CD4-positive, alpha-beta T cell (primary cell): ENCODE measurements around the gene CENPI. TPM values are rescaled to one million over a fixed set of nuclear protein-coding genes. Genes with fewer than 3 reads are reported as not detected.

Source experiments
- ATAC-seq: fragments of 200-7000 bp; cut with Tn5 transposase; one replicate; pipeline ENCODE4 v1.10.0; 2022; ENCODE audit warnings: mild to moderate bottlenecking; ENCODE audit not compliant: poor library complexity
- CTCF ChIA-PET: fragments of 350-600 bp; sonication (Branson Sonifier 250); formaldehyde crosslinking; loops from one replicate; lab custom pipeline; 2021; ENCODE audit warnings: antibody characterized with exemption, inconsistent platforms; lab: Charles Lee
- POLR2A ChIA-PET: fragments of 350-600 bp; sonication (Branson Sonifier 250); formaldehyde crosslinking; loops from one replicate; lab custom pipeline; 2021; ENCODE audit warnings: antibody characterized with exemption, inconsistent platforms; lab: Charles Lee
- DNase-seq, 14 experiments: peaks; one replicate each; pipeline ENCODE4 v3.0.0-alpha.2; 2013 to 2020; ENCODE audit warnings: mixed read lengths in 2 of 14
- H3K27ac ChIP-seq, 2 donors: one replicate each; pipeline versions ENCODE4 v1.5.1 to v1.7.0; 2013; ENCODE audit warnings: low read length in 2 of 2, low read depth in 1 of 2, mild to moderate bottlenecking in 1 of 2
- H3K27me3 ChIP-seq, 2 experiments: 1 replicate in 1 of 2; 2 replicates in 1 of 2; pipeline versions ENCODE4 v1.6.1 to v1.7.0; 2013; ENCODE audit warnings: low read length in 2 of 2, control low read depth in 1 of 2, mild to moderate bottlenecking in 1 of 2, moderate library complexity in 1 of 2; ENCODE audit not compliant: insufficient read depth in 2 of 2, control insufficient read depth in 1 of 2
- H3K36me3 ChIP-seq: one replicate; pipeline ENCODE4 v1.6.1; 2013; ENCODE audit warnings: low read length, control low read depth; ENCODE audit not compliant: insufficient read depth
- H3K4me1 ChIP-seq: one replicate; pipeline ENCODE4 v1.6.1; 2013; ENCODE audit warnings: low read length, control low read depth; ENCODE audit not compliant: insufficient read depth
- H3K4me3 ChIP-seq: one replicate; pipeline ENCODE4 v1.5.1; 2013; ENCODE audit warnings: mild to moderate bottlenecking, low read length, moderate library complexity
- H3K9me3 ChIP-seq, 2 experiments: 1 replicate in 1 of 2; 2 replicates in 1 of 2; pipeline versions ENCODE4 v1.6.1 to v1.7.0; 2013; ENCODE audit warnings: low read length in 2 of 2, mild to moderate bottlenecking in 2 of 2, control low read depth in 1 of 2, moderate library complexity in 1 of 2; ENCODE audit not compliant: control insufficient read depth in 1 of 2, insufficient read depth in 1 of 2
- H3K27ac Mint-ChIP-seq: one replicate; pipeline ENCODE4 v1.8.0; 2020; ENCODE audit warnings: mixed read lengths
- H3K27me3 Mint-ChIP-seq: one replicate; pipeline ENCODE4 v1.8.0; 2021; ENCODE audit warnings: mixed read lengths
- H3K36me3 Mint-ChIP-seq: one replicate; pipeline ENCODE4 v1.8.0; 2021; ENCODE audit warnings: low read depth, mixed read lengths
- H3K4me1 Mint-ChIP-seq: one replicate; pipeline ENCODE4 v1.8.0; 2021; ENCODE audit warnings: low read depth, mixed read lengths
- H3K4me3 Mint-ChIP-seq: one replicate; pipeline ENCODE4 v1.8.0; 2020; ENCODE audit warnings: mild to moderate bottlenecking, mixed read lengths
- H3K9me3 Mint-ChIP-seq: one replicate; pipeline ENCODE4 v1.8.0; 2020; ENCODE audit warnings: mixed read lengths
- intact Hi-C, 2 experiments: fragments of 100-400 bp; cut with DNase I in 1 of 2; cut with micrococcal nuclease in 1 of 2; formaldehyde crosslinking; loops; one replicate each; pipeline versions ENCODE4 v1.15.1 to v1.9.0; 2023 to 2025; cut with DNase I, micrococcal nuclease
- polyA plus RNA-seq, 2 donors: library from polyadenylated mRNA; unstranded; fragments of 120-200 nt; gene quantifications; one replicate each; pipeline ENCODE4 v1.2.1, GENCODE V29; 2013
- total RNA-seq, 174 experiments: library from RNA in 2 of 174; stranded (reverse) in 2 of 174; gene quantifications; one replicate each; pipeline ENCODE4 v1.2.3 and lab custom pipeline; 2021 to 2026
- TF ChIP-seq, protein P1 (sequence below): fragments of 200-600 bp; IDR thresholded peaks from one replicate; pipeline ENCODE4 v1.8.0; 2022; ENCODE audit warnings: antibody characterized with exemption, mild to moderate bottlenecking

Gene CENPI, protein sequence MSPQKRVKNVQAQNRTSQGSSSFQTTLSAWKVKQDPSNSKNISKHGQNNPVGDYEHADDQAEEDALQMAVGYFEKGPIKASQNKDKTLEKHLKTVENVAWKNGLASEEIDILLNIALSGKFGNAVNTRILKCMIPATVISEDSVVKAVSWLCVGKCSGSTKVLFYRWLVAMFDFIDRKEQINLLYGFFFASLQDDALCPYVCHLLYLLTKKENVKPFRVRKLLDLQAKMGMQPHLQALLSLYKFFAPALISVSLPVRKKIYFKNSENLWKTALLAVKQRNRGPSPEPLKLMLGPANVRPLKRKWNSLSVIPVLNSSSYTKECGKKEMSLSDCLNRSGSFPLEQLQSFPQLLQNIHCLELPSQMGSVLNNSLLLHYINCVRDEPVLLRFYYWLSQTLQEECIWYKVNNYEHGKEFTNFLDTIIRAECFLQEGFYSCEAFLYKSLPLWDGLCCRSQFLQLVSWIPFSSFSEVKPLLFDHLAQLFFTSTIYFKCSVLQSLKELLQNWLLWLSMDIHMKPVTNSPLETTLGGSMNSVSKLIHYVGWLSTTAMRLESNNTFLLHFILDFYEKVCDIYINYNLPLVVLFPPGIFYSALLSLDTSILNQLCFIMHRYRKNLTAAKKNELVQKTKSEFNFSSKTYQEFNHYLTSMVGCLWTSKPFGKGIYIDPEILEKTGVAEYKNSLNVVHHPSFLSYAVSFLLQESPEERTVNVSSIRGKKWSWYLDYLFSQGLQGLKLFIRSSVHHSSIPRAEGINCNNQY
- total RNA-seq = under 1 TPM; 0.28 to 0.49 TPM
- 0.43 TPM for polyA plus RNA-seq (2013, experiment 1 of 2)
- polyA plus RNA-seq (2013, experiment 2 of 2) = 0.82 TPM
- total RNA-seq (lab: John Stamatoyannopoulos, UW) = 0.27 to 43.2 (median 2.0) reads per million in 172 experiments

DNA sequence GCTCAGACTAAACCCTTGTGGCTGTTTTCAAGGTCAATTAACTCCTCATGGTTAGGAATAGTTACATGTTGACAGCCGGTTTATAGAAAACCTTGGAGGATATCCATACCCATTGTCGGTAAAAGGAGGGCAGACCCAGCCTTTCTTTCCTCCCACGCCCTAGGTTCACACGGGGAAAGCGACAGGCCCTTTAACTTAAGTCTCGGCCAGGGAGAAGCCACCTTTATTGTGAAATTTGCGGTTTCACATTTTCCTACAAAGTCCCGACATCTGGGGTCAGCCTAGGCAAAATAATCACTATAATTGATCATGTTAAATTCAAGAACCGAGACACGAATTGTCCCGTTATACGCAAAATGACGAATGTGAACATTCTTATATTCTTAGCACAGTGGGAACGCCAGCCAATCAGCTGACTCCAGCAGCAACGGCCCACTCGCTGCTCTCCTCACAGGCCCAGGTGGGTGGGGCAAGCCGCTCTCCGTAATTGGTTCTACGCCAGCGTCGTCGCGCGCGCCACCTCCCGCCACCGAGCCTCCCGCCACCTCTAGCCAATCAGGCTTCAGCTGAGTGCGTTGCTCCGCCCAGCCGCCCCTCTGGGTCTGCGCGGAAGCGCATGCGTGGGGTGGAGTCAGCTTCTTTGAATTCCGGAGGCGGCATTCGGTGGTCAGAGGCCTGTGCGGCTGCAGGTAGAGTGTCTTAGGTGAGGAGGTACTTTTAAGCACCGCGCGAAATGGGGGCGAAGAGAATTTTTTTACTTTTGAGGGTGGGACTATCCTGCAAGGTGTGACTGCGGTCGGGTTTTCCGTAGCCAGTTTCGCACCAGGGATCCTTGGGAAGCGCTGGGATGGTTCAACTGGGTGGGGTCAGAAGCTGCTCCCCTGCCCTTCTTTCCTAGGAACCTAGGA, at the start of gene CENPI:
Gene CENPI, plus strand, starts transcription at position 659 of the 908 bp plus-strand sequence. CDS start 2,867 bp downstream, outside the sequence.
- DNase-seq (peak; percentile 86 to 96 (median 91)), ATAC-seq (peak; percentile 99)
- no peaks in the 10 kb centered on the region for H3K27me3 Mint-ChIP-seq
- peak within 1 kb of the TSS; percentile 67 for H3K4me3 ChIP-seq
- no peaks in the 10 kb centered on the region for H3K36me3 ChIP-seq
- peaks cover 22% of the 10 kb centered on the region for H3K4me1 Mint-ChIP-seq
- no peaks in the 10 kb centered on the region for H3K9me3 ChIP-seq
- H3K36me3 Mint-ChIP-seq = peaks cover 4% of the 10 kb centered on the region
- H3K4me3 Mint-ChIP-seq = peak within 1 kb of the TSS; percentile 92
- H3K27ac ChIP-seq = peak within 1 kb of the TSS; percentile 66 to 87
- POLR2A ChIA-PET = interaction anchor here (0.6 to 2.0 kb wide), 6 partner anchors 17 to 834 kb away, joined by 3 to 8 read pairs (median 4); partner anchors contain the start of genes CSTF2, TRMT2B and ZMAT1
- no peaks in the 10 kb centered on the region for H3K27me3 ChIP-seq
- CTCF ChIA-PET = interaction anchor here (0.6 kb wide), 1 partner anchor 59 kb away, joined by 3 read pairs; no protein-coding TSS in a partner anchor
- H3K9me3 Mint-ChIP-seq = no peaks in the 10 kb centered on the region
- H3K4me1 ChIP-seq = peaks cover 7% of the 10 kb centered on the region
- TF ChIP-seq, protein P1, sequence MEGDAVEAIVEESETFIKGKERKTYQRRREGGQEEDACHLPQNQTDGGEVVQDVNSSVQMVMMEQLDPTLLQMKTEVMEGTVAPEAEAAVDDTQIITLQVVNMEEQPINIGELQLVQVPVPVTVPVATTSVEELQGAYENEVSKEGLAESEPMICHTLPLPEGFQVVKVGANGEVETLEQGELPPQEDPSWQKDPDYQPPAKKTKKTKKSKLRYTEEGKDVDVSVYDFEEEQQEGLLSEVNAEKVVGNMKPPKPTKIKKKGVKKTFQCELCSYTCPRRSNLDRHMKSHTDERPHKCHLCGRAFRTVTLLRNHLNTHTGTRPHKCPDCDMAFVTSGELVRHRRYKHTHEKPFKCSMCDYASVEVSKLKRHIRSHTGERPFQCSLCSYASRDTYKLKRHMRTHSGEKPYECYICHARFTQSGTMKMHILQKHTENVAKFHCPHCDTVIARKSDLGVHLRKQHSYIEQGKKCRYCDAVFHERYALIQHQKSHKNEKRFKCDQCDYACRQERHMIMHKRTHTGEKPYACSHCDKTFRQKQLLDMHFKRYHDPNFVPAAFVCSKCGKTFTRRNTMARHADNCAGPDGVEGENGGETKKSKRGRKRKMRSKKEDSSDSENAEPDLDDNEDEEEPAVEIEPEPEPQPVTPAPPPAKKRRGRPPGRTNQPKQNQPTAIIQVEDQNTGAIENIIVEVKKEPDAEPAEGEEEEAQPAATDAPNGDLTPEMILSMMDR = no peak
- peak within 1 kb of the TSS; percentile 95 for H3K27ac Mint-ChIP-seq
- intact Hi-C loops = loop anchor here (2.0 to 5.0 kb wide), 5 partner anchors 45 to 310 kb away; partner anchors contain the start of genes BTK (in 1 of the 2), CSTF2 (in 1 of the 2), GLA (in 1 of the 2) and HNRNPH2 (in 1 of the 2)

DNA sequence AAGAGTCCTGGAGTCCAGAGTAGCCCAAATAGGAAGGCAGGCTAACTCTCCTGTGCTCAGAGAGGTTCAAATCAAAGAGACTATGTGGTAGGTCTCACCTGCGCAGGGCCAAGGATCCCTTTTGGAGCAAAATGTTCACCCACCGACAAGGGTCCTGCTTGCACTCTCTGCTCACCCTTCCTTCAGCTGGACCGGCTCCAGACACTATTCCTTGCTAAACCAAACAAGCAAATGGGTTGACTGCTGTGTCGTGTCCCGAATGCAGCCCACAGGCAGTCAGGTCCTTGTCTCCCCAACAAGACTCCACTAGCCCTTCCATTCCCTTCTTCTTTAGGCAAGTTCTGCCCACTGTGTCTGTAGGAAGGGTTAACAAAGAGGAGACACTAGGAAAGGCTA, 46.9 kb upstream of the CENPI start:
- H3K27ac Mint-ChIP-seq = peak overlapping the region; percentile 95
- ATAC-seq = no peak

More for the DNA sequence above, 46.9 kb upstream of the CENPI start:
- Histone ChIP-seq H3K27ac (peak overlapping the region; percentile 77 to 97), H3K4me1 (peaks cover 29% of the 10 kb centered on the region), H3K9me3 (no peaks in the 10 kb centered on the region), H3K36me3 (no peaks in the 10 kb centered on the region), H3K4me3 (peak overlapping the region; percentile 78), H3K27me3 (no peaks in the 10 kb centered on the region)
- ChIA-PET POLR2A (interaction anchor here (2.8 kb wide), 1 partner anchor 46 kb away, joined by 8 read pairs; the partner anchor contains the start of gene CENPI), CTCF (no interaction called here)
- peak in 2 of 14 experiments; percentile 4 for DNase-seq
- Mint-ChIP-seq H3K27me3 (no peaks in the 10 kb centered on the region), H3K9me3 (no peaks in the 10 kb centered on the region), H3K4me1 (peaks cover 36% of the 10 kb centered on the region), H3K36me3 (peaks cover 36% of the 10 kb centered on the region), H3K4me3 (peak overlapping the region; percentile 90)
- intact Hi-C loops = loop anchor here in 1 of 2 experiments (5.0 kb wide), 1 partner anchor 341 kb away; the partner anchor contains the start of gene RPL36A
- TF ChIP-seq, protein P1 = no peak
